NCI-H82 treated with DMSO at 0.1 percent for 48 hours (cell line): ENCODE data around the gene ARHGAP26.
"Not testable (repeated sequence)": the region's sequence is repeated elsewhere in the genome, so short reads cannot be mapped to it uniquely, and the experiment has no call there.

ENCODE experiments used
- DNase-seq: peaks from one replicate; lab custom pipeline; 2025; ENCODE audit not compliant: unreplicated experiment; lab: John Stamatoyannopoulos, UW

The ARHGAP26 gene

DNA sequence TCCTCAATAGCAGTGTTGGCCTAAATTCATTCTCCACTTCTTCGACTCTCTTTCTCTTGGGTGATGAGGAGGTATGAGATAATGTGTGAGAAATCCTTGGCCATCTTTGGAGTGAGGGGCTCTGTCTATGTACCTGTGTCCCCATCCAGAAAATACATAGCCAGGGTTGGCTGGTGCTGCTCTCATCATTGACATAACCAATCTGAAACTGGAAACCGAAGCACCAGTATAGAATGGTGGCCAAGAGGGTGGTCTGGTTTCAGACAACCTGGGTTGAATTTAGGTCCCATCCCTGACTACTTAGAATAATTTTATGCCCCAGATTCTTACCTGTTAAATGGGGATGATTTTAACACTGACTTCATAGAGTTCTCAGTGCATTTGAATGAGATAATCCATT, 208.1 kb downstream of the ARHGAP26 start:
- no peak for DNase-seq

DNA sequence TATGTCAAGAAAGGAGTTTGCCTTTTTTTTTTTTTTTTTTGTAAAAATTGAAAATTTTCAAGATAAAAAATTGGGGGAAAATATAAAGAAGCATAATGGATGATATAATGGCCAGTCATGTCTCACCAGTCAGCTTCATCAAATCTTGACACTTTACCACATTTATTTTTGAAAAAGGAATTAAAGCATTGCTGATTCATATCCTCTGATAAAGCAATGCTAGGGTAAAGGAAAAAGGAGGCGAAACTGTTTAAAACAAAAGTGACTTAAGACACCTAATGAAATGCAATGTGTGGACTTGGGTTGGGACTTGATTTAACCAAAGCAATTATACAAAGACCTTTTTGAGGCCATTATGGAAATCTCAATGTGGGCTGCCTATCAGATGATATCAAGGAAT, 208.5 kb downstream of the ARHGAP26 start:
- no peak for DNase-seq

DNA sequence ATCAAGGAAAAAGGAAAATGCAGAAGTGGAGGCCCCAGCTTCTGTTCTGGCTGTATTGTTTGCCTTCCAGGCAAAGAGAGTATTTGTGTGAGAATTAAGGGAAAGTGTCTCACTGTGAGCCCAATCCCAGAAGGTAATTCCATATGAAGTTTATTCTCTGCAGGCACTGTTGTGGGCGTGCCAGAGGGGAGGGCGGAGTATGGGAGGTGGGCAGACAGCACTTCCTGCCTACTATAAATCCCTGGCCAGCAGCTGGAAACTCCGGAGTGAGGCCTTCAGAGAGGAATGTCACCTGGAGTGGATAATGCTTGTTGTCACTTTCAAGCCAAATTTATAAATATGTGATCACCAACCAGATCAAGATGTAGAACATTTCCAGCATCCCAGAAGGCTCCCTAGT, 209.5 kb downstream of the ARHGAP26 start:
- no peak for DNase-seq

DNA sequence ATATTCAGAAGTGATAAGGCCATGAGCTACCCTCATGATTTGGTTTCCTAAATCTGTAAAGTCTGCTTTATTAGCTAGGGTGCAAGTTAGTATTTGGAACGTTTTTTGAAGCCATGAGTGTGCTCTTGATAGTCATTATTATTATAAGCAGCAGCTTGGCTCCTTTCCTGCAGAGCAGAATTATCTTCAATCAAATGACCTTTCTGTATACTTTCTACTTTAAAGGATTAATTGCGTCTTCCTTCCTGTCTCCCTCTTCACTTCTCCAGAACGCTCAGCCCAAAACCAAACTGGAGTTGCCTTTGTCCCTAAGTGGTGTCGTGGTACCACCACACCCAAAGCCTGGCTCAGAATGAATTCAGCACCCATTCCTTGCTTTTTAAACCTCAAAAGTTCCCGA, 211.3 kb downstream of the ARHGAP26 start:
- no peak for DNase-seq

DNA sequence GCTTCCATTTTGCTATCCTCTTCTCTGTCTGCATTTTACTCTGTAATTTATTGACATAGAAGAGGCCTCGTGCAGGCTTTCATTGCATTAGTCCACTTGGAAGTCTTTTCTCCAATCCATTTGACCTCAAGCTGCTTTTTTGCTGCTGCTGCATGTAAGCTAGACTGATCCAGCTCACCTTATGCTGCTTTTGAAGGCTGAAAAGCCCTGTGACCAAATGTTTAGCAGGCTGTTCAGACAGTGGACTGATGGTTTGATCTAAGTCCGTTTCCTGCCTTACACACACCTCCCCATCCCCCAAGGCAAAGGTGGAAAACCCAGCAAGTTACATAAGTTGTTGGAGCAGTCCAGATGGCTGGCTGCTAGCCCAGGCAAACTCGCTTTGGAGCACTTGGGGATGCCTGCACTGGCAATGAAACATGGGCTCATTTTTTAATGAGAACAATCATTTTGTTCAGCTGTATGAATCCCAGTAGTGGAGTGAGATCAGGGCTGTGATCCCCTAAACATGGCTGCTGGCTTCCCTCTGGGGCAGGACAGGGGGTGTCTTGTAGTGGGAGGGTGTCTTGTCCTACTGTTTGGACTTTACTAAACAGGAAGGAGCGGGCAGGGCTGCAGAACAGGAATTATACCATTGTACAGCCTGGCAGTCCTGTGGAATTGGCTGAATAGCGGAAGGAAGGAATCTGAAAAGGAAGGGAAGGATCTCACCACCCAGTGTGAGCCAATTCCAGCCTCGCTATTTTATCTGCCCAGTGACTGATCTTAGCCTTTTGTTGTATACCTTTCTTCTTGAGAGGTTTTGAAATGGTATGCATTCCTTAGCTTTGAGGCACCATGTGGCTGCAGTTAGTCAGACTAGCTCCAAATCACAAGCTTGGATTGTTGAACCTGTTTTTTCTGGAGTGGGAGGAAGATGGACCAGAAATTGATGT, 212.0 kb downstream of the ARHGAP26 start:
- DNase-seq, result peak; percentile 71

DNA sequence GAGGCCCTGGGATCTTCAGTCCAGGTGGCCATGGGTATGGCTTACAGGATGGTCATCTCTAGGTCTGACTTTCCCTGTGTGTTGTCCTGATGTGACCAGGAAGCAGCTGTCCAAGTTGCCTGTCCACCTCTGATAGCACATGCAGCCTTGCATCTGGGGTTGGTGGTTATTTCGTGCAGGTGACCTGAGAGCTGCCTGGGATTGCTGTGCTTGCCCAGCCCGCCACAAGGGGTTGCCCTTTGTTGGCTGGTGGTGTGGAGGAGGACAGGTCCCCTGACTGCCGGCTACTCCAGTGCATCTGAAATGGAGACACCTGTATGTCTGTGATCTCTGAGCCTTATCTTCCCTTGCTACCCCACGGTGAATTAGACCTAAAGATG, 212.6 kb downstream of the ARHGAP26 start:
- no peak for DNase-seq

DNA sequence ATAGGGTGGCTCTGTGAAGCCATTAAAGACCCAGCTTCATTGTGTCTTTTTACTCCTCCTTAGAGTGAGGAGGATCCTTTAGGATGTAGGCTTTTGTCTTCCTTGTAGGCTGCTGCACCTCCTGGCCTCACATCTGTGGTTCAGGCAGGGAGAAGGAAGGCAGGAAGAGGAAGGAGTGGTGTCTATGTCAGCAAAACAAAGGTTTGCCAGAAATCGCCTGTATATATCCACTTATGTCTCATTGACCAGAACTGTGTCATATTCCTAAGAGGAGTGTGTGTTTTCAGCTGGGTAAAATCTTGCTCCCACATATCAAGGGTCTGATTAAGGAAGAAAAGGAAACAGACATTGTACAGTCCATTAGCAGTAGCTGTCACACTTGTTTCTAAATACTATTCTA, 213.8 kb downstream of the ARHGAP26 start:
- DNase-seq, result no peak

DNA sequence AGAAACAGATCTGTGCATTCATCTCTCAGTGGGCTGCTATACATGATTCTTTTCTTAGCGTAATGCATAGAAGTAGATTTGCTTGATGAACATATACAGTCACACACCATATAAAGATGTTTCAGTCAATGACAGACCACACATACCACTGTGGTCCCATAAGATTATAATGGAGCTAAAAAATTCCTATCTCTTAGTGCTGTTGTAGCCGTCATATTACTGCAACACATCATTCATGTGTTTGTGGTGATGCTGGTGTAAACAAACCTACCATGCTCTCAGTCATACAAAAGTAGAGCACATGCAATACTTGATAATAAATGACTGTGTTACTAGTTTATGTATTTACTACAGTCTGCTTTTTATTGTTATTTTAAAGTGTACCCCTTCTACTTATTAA, 214.3 kb downstream of the ARHGAP26 start:
- no peak for DNase-seq

DNA sequence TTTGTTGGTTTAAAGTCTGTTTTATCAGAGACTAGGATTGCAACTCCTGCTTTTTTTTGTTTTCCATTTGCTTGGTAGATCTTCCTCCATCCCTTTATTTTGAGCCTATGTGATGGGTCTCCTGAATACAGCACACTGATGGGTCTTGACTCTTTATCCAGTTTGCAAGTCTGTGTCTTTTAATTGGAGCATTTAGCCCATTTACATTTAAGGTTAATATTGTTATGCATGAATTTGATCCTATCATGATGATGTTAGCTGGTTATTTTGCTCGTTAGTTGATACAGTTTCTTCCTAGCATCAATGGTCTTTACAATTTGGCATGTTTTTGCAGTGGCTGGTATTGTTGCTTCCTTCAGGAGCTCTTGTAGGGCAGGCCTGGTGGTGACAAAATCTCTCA, 219.1 kb downstream of the ARHGAP26 start:
- not testable (repeated sequence) for DNase-seq

DNA sequence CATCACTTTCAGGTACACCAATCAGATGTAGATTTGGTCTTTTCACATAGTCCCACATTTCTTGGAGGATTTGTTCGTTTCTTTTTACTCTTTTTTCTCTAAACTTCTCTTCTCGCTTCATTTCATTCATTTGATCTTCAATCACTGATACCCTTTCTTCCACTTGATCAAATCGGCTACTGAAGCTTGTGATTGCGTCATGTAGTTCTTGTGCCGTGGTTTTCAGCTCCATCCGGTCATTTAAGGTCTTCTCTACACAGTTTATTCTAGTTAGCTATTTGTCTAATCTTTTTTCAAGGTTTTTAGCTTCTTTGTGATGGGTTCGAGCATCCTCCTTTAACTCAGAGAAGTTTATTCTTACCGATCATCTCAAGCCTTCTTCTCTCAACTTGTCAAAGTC, 219.9 kb downstream of the ARHGAP26 start:
- not testable (repeated sequence) for DNase-seq

DNA sequence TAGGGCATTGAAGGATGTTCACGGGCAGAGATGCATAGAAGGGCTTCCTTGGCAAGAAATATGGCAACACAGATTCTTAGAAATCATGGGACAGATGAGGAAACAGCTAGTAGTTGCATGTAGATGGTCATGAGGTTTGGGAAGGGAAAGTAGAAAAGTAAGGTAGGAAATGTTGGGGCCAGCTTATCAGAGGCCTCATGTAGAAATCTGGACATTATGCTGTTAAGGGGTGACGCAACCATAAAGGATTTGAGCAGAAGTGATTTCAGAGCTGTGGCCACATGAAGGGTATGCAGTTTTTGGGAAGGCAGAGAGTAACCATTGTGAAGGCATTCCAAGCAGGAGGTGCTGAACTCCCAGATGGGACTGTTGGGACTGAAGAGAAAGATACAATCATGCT, 224.0 kb downstream of the ARHGAP26 start:
- no peak for DNase-seq

DNA sequence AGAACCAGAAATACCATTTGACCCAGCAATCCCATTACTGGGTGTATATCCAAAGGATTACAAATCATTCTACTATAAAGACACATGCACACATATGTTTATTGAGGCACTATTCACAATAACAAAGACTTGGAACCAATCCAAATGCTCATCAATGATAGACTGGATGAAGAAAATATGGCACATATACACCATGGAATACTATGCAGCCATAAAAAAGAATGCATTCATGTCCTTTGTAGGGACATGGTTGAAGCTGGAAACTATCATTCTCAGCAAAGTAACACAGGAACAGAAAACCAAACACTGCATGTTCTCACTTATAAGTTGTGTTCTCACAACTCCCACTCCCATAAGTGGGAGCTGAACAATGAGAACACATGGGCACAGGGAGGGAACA, 225.4 kb downstream of the ARHGAP26 start:
- DNase-seq, result not testable (repeated sequence)

DNA sequence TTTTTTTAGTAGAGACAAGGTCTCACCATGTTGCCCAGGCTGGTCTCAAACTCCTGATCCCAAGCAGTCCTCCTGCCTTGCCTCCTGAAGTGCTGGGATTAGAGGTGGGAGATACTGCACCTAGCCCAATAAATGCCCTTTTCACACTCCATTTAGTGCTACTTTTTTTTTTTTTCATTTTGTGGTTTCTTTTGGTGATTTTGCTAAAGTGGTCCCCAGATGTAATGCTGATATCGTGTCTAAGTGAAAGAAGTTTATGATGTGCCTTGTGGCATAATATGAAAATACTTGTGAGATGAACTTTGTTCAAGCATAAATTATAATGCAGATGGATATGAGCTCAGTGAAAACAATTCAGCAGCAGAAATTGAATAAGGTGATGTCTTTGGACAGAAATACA, 227.4 kb downstream of the ARHGAP26 start:
- no peak for DNase-seq

DNA sequence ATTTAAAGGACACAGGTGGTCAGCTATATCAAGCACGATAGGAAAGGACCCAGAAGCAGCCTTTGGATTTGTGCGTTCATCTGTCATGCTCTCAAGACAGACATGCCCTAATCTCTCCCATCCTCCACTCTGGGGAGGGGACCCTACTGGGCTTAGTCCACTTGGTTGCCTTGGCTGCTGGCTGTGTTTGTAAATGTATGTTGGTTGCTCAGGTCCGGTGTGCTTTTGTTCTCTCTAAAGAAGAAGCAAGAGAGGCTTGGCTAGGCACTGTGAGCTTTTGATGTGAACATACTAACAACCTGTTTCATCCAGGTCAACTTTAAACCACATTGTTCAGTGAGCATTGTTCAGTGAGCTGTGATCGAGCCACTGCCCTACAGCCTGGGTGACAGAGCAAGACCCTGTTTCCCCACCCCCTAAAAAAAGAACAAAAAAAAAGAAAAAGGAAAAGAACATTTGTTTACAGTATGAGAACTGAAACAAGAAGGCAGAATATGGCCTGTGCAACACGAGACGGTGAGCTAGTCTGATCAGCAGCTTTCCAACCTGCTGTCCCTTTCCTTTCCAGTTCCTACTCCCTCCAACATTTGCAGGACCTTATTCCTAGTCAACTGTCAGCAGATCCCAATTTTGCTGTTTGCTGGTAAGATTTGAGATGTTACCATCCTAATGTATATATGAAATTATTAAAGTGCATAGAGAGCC, 228.3 kb downstream of the ARHGAP26 start:
- peak; percentile 29 for DNase-seq

DNA sequence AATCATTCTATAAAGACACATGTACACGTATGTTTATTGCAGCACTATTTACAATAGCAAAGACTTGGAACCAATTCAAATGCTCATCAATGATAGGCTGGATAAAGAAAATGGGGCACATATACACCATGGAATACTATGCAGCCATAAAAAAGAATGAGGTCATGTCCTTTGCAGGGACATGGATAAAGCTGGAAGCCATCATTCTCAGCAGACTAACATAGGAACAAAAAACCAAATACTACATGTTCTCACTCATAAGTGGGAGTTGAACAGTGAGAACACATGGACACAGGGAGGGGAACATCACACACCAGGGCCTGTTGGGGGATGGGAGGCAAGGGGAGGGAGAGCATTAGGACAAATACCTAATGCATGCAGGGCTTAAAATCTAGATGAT, 230.4 kb downstream of the ARHGAP26 start:
- DNase-seq, result not testable (repeated sequence)

DNA sequence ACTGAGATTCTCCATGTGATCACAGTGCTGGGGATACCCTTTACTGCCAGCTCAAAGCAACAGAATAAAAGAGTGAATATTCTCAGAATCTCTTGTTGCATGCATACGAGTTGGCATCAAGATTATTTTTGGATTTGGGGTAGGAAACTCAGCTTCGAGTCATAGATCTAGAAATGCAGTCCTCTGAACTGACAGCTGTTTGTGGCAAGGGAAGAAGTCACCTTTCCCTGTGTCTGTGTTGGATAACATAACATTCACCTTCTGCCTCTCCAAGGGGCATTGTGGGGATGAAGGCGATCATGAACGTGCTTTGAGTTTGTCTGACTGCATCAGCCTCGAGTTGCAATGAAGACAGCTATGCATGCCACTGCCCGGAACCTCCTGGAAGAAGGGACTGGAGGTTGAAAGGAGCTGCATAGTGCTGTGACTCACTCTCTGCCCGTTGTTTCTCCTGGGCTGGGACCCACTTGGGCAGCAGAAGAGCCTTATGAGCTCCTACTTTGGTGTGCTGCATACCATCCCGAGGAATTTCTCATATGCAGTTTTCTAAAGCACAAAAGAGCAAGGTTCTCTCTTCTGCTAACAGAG, 231.7 kb downstream of the ARHGAP26 start:
- DNase-seq, result no peak

DNA sequence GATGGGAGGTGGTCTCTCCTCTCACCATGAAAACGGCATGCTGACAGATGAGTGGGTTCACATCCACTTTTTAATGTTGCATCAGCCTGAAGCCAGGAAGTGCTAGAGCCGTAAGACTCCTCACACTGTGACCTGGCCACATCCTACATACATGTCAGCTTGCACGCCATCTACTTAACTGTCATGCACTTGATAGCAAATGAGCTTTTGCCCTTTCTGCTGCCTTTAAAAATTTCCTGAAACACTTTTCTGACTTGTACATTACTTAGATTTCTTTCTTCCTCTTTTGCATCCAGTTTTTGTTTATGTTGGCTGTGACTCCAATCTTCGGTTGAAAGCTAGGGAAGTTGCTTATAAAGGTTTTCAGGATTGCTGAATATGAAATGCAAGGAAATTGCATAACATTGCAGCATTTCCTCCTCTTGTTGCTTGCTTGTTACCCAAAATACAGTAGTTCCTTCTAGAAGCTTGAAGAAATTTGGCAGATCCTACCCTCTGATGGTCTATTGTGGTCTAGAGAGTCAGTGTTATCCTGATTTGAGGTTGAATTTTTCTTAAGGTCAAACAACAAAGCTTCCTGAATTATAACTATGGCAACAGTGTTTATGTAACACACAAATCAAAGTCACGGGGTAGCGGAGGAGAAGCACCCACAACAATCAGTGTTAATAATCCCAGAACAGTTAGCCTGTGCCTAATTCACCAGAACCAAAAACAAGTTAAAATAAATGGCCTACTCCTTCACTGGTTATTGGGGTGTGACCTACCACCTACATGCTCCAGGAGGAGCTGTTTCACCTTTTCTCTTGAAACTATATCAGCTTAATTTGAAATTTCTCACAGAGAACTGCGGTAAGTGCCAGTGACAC, 232.5 kb downstream of the ARHGAP26 start:
- DNase-seq, result no peak

DNA sequence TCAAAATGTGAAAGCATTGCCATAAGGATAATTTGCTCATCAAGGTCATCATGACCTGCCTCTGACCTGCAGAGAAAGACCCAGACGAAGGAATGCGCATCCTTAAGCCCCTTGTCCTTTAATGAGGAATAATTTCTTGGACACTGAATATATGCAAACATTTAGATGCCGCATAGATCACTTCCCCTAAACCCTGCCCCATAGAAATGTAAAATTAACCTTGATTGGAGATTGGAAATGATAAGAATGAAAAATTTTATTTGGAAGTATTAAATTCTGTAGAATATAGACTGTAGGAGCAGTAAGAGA, 233.1 kb downstream of the ARHGAP26 start:
- no peak for DNase-seq

DNA sequence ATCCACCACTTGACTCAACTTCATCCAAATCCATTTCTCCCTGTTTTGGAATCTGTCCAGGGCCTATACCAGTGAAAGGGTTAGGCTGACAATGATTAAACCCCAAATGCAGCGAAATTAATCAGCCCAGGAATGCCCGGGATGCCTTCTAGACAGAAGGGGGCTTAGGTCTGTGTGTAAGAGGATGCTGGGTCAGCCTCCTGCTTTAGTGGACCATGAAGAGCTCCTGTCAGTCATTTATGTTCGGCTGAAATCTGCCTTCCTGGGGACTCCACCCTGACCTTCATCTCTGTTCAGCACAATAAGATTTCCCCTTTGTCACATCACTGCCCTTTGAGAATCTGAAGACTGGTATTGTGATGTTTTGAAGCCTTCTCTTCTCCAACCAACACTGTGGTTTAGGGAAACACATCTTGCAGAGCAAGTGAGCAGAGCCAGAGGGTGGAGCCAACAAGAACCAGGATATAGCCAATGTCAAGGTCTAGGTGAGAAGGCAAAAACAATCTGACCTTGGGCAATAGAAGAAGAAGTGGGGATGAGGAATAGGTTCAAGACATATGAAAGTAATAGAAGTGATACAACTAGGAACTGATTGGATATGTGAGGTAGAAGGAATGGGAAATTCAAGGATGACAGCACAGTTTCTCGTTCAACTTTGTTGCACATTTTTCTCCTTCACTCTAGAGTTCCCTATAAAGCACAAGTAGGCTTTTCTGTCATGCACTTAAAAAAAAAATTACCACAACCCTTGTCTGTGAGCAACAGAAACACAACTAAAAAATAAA, 234.4 kb downstream of the ARHGAP26 start:
- DNase-seq, result peak; percentile 27

DNA sequence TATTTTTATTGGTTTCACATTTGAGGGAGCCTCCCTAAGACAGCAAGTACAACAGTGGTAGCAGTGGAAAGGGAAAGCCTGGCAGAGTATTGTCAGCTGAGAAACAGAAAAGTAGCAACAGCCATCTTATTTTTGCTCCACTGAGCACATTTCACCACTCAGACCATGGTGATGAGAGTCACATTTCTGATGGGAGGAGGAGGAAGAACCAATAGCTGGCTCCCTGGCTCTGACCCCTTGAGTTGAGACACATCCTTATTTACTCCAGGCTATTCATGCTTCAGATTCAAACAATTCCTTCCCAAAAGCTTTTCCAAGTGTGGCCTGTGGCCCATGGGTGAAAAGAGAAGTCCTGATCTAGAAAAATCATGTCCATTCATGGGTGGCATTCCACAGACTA, 236.3 kb downstream of the ARHGAP26 start:
- DNase-seq, result no peak
